ENCODE data around the gene HDLBP. TPM values are rescaled to one million over a fixed set of nuclear protein-coding genes. Genes with fewer than 3 reads are reported as not detected.

The HDLBP gene
- total RNA-seq, 1 experiment from 2014 or later = 510 TPM

DNA sequence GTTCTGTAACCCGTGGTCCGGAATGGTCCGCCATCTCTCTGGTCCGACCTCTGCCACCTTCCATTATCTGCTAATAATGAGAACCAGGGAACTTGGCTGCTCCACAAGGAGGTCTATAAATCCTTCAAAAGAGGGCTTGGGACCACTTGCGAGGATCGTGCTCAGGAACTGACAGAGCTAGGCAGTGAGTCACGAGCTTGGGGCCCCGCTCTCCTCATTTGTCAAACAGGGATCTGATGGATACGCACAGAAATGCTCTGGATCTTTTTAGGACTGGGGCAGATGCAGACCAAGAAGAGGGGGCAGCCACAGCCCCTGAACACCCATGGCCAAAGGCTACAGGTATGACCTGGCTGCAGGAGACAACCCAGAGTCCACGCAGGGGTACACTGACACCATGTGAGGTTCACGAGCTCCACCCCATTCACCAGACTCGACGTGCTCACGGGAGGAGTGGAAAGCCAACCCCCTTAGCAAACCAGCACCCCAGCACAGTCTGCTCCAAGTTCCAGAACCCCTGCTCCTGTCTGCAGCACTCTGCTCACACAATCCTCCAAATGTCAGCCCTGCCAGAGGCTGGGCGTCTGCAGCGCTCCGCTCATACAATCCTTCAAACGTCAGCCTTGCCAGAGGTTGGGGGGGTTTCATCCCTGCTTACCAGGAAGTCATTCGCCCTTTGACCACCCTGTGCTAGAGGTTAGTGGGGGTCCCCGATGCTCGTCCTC, 81.2 kb downstream of the HDLBP start:
- TF ChIP-seq, protein P1, sequence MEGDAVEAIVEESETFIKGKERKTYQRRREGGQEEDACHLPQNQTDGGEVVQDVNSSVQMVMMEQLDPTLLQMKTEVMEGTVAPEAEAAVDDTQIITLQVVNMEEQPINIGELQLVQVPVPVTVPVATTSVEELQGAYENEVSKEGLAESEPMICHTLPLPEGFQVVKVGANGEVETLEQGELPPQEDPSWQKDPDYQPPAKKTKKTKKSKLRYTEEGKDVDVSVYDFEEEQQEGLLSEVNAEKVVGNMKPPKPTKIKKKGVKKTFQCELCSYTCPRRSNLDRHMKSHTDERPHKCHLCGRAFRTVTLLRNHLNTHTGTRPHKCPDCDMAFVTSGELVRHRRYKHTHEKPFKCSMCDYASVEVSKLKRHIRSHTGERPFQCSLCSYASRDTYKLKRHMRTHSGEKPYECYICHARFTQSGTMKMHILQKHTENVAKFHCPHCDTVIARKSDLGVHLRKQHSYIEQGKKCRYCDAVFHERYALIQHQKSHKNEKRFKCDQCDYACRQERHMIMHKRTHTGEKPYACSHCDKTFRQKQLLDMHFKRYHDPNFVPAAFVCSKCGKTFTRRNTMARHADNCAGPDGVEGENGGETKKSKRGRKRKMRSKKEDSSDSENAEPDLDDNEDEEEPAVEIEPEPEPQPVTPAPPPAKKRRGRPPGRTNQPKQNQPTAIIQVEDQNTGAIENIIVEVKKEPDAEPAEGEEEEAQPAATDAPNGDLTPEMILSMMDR (conservative IDR thresholded peaks at IDR 0.05; ENCODE audit: low read depth, low read length) = no peak
- TF ChIP-seq EZH2 (IDR thresholded peaks at IDR 0.05; ENCODE audit: borderline replicate concordance, low read depth, low read length, poor library complexity, severe bottlenecking) = no peak
- no peaks in the 10 kb centered on the region for H3K27me3 ChIP-seq (replicated peaks; ENCODE audit: insufficient read depth, low read depth, low read length, poor library complexity)
- H3K4me3 ChIP-seq (ENCODE audit: low read depth, low read length, poor library complexity, severe bottlenecking) = no peak overlapping the region
- ChIA-PET POLR2A (ENCODE audit: low non-redundant PET) (no interaction called here), CTCF (no interaction called here)
- intact Hi-C loops (cut with micrococcal nuclease; ENCODE audit: unreplicated experiment) = no loop called here
- no peak overlapping the region for H3K27ac ChIP-seq (ENCODE audit: low read depth, low read length, poor library complexity, severe bottlenecking)
- no peaks in the 10 kb centered on the region for H3K9me3 ChIP-seq (ENCODE audit: low read depth, low read length, poor library complexity, severe bottlenecking)
- H3K4me1 ChIP-seq (ENCODE audit: insufficient read depth, low read length, poor library complexity, severe bottlenecking) = no peaks in the 10 kb centered on the region
- DNase-seq (ENCODE audit: low spot score) = no peak
- H3K36me3 ChIP-seq (ENCODE audit: insufficient read depth, low read length, poor library complexity, severe bottlenecking) = peaks cover 86% of the 10 kb centered on the region
- BruUV-seq (replicated peaks) = no TSS peak

DNA sequence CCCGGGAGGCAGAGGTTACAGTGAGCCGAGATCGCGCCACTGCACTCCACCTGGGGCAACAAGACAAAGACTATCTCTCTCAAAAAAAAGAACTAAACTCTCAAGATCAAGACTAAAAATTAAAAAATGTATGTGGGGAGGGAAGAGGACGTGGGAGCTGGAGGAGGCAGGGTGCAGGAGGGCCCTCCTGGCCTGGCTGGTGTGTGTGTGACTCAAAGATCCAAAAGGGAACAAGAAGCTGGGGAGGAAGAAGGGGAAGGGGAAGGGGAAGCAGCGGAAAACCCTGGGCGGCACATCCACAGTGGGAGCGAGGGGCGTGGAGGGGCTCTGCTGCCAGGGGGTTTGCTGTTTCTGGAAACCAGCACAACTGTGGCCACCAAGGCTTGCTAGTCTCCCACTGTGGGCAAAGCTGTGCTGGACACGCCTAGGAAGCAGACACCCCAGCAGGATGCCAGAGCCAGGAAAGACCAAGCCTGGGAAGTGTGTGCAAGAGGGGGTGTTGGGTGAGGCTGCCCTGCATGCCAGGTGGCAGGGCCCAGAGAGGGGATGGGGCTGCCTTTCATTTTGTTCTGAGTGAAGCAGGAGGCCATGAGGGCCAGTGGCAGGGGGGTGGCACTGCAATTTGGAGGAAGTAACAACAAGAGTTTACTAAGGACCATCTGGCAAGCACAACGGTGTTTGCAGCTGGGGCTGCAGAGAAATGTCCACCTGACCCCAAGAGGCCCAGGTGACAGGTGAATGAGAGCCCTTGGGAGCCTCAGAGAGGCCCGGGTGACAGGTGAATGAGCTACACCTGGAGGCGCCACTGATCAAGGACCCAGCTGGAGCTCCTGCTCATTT, 82.5 kb downstream of the HDLBP start:
- DNase-seq (ENCODE audit: low spot score) = no peak
- Histone ChIP-seq H3K27ac (ENCODE audit: low read depth, low read length, poor library complexity, severe bottlenecking) (no peak overlapping the region), H3K4me1 (ENCODE audit: insufficient read depth, low read length, poor library complexity, severe bottlenecking) (no peaks in the 10 kb centered on the region), H3K27me3 (replicated peaks; ENCODE audit: insufficient read depth, low read depth, low read length, poor library complexity) (no peaks in the 10 kb centered on the region), H3K9me3 (ENCODE audit: low read depth, low read length, poor library complexity, severe bottlenecking) (no peaks in the 10 kb centered on the region), H3K36me3 (ENCODE audit: insufficient read depth, low read length, poor library complexity, severe bottlenecking) (peaks cover 86% of the 10 kb centered on the region), H3K4me3 (ENCODE audit: low read depth, low read length, poor library complexity, severe bottlenecking) (no peak overlapping the region)
- ChIA-PET CTCF (interaction anchor here (0.7 kb wide), 1 partner anchor 249 kb away, joined by 4 read pairs; no protein-coding TSS in a partner anchor), POLR2A (ENCODE audit: low non-redundant PET) (no interaction called here)
- intact Hi-C loops (cut with micrococcal nuclease; ENCODE audit: unreplicated experiment) = no loop called here
- BruUV-seq (replicated peaks) = no TSS peak
- no peak for TF ChIP-seq EZH2 (IDR thresholded peaks at IDR 0.05; ENCODE audit: borderline replicate concordance, low read depth, low read length, poor library complexity, severe bottlenecking)
- TF ChIP-seq, protein P1 (conservative IDR thresholded peaks at IDR 0.05; ENCODE audit: low read depth, low read length) = no peak

DNA sequence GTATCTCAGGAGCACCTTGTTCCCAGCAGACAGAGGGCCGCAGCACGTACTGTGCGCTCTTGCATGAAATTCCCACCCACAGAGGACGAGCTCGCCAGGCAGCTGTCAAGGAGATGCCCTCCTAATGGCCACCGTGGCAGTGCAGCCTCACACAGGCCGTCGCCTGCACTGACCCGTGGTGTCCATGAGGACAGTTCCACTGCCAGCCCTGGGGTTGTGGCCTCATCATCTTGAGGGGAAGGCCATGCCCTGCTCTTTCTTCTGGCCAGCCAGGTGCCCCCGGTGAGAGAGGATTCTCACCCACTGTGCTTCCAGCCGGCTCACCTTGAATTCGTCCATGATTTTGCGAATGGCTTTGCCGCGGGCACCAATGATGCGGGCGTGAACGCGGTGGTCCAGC, 85.0 kb downstream of the HDLBP start:
- ChIA-PET POLR2A (ENCODE audit: low non-redundant PET) (no interaction called here), CTCF (no interaction called here)
- no peaks in the 10 kb centered on the region for H3K4me1 ChIP-seq (ENCODE audit: insufficient read depth, low read length, poor library complexity, severe bottlenecking)
- TF ChIP-seq, protein P1 (conservative IDR thresholded peaks at IDR 0.05; ENCODE audit: low read depth, low read length) = no peak
- no peak for TF ChIP-seq EZH2 (IDR thresholded peaks at IDR 0.05; ENCODE audit: borderline replicate concordance, low read depth, low read length, poor library complexity, severe bottlenecking)
- no TSS peak for BruUV-seq (replicated peaks)
- peaks cover 73% of the 10 kb centered on the region for H3K36me3 ChIP-seq (ENCODE audit: insufficient read depth, low read length, poor library complexity, severe bottlenecking)
- no peak overlapping the region for H3K4me3 ChIP-seq (ENCODE audit: low read depth, low read length, poor library complexity, severe bottlenecking)
- DNase-seq (ENCODE audit: low spot score) = no peak
- intact Hi-C loops (cut with micrococcal nuclease; ENCODE audit: unreplicated experiment) = no loop called here
- H3K9me3 ChIP-seq (ENCODE audit: low read depth, low read length, poor library complexity, severe bottlenecking) = no peaks in the 10 kb centered on the region
- no peak overlapping the region for H3K27ac ChIP-seq (ENCODE audit: low read depth, low read length, poor library complexity, severe bottlenecking)
- H3K27me3 ChIP-seq (replicated peaks; ENCODE audit: insufficient read depth, low read depth, low read length, poor library complexity) = no peaks in the 10 kb centered on the region
